ENCODE measurements around the gene C22orf23. TPM values are rescaled to one million over a fixed set of nuclear protein-coding genes. Genes with fewer than 3 reads are reported as not detected.

The C22orf23 gene
- total and polyA plus RNA-seq, 9 of the 15 experiments (the other 6 are each of a cell fraction or from before 2014, with no cell fraction given), result 0.25 to 1.0 (median 0.53) TPM

DNA sequence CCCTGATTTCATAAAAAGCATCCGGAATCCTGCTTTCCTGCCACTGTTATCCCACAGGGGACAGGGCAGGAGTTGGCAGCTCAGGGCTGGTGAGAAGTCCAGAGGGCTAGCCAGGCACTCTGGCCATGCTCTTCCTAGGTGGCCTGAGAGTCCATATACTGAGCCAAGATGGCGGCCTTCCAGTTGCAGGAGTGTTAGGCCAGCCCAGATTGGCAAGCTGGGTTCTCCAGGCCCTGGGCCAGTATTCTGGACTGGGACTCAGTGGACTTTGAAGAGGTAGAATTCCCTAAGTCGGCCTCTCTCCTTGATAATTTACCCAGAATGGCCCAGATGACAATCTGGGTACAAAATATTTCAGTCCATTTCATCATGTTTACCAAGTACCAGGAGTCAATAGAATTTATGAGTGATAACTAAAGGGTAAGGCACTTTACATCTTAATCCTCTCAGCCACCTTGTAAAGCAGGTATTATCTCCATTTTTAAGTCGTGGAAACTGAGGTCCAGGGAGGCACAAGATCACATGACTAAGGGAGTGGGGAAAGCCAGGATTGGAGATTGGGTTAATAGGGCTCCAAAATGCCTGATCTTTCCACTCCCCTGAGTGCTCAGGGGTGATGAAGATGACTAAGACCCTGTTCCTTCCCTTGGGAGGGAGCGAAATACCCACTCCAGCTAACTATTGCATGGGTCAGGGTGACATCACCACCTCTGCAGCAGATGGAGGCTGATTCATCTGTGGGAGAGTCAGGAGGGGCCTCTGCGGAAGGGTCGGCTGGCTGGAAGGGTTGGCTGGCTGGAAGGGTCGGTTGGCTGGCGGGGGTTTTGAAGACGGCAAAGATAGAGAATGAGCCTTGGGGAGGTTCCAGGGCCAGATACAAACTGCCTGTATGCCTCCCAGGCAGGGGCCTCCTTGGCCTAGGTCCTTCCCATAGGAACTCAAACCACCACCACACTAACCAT, 48.5 kb downstream of the C22orf23 start (continued):
- TF ChIP-seq GABPB1 (CRISPR knock-in tag; IDR thresholded peaks at IDR 0.05), result peak; percentile 48; the same call in 1 of the 2 replicates
- no peak for TF ChIP-seq RFX7 (CRISPR knock-in tag; IDR thresholded peaks at IDR 0.05)
- 0 out of 2 replicates have a peak, but pooled peaks have one; percentile 13 for TF ChIP-seq ETV1 (tag; conservative IDR thresholded peaks at IDR 0.05; ENCODE audit: low read depth)
- TF ChIP-seq, protein P1, sequence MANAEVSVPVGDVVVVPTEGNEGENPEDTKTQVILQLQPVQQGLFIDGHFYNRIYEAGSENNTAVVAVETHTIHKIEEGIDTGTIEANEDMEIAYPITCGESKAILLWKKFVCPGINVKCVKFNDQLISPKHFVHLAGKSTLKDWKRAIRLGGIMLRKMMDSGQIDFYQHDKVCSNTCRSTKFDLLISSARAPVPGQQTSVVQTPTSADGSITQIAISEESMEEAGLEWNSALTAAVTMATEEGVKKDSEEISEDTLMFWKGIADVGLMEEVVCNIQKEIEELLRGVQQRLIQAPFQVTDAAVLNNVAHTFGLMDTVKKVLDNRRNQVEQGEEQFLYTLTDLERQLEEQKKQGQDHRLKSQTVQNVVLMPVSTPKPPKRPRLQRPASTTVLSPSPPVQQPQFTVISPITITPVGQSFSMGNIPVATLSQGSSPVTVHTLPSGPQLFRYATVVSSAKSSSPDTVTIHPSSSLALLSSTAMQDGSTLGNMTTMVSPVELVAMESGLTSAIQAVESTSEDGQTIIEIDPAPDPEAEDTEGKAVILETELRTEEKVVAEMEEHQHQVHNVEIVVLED (CRISPR knock-in tag; IDR thresholded peaks at IDR 0.05), result no peak
- TF ChIP-seq KDM1A (IDR thresholded peaks at IDR 0.05), result no peak

DNA sequence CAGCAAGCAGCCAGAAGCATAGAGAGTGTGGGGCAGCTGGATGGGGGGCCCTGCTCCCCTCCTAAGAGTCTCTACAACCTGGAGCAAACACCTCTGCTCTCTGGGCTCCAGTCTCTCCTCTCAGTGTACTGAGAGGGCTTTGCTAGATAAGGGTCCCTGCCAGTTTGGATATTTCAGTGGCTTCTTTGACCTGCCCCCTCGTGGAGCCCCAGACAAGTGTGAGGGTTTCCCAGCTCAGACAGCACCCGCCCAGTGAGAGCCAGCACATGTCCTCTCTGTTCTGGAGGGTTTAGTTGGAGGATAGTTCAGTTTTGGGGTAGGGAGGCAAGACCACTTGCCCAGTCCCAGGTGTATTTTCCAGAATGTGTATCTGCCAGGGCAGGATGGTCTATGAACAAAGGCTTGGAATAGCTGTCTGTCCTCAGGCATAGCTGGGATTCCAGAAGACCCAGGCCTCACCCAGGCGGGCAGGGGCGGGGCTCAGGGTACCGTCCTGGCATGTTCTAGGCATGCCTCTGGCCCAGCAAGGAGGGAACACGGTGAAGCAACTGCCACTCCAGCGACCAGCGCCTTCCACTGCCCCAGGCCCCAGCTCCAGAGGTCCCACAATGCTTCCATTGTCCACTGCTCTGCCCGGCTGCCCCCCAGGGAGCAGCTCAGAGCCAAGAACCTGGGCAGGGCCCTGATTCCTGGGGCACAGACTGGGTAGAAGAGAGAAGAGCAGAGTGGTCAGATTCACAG, 54.8 kb downstream of the C22orf23 start:
- Histone ChIP-seq H3K36me3 (ENCODE audit: control insufficient read depth, insufficient read depth, low read length) (no peaks in the 10 kb centered on the region), H3K79me2 (ENCODE audit: control insufficient read depth, insufficient read depth, low read length) (no peaks in the 10 kb centered on the region), H3K27me3 (ENCODE audit: control insufficient read depth in 2 of 2, insufficient read depth in 2 of 2, low read length in 2 of 2) (no peaks in the 10 kb centered on the region), H3K9me1 (ENCODE audit: control insufficient read depth, insufficient read depth, low read length) (no peaks in the 10 kb centered on the region), H4K20me1 (replicated peaks; ENCODE audit: control insufficient read depth, insufficient read depth, low read length) (no peaks in the 10 kb centered on the region), H3K4me1 (replicated peaks in 1 of 2; ENCODE audit: control insufficient read depth in 2 of 2, insufficient read depth in 2 of 2, low read length in 2 of 2) (peaks cover 14 to 23% of the 10 kb centered on the region in 2 experiments), H3K27ac (ENCODE audit: extremely low read depth, low read depth, low read length) (no peak overlapping the region), H3K9me3 (replicated peaks; ENCODE audit: control insufficient read depth, insufficient read depth, low read depth, low read length) (no peaks in the 10 kb centered on the region), H2AFZ (ENCODE audit: low read depth, low read length) (no peak overlapping the region), H3K4me2 (ENCODE audit: insufficient read depth, low read length) (no peak overlapping the region), H3K4me3 (no peak overlapping the region), H3K9ac (ENCODE audit: insufficient read depth in 1 of 2, low read depth in 2 of 2, low read length in 2 of 2) (peak overlapping the region in 1 of 2 experiments; percentile 76; a peak in 2 of 4 replicates)
- in situ Hi-C loops (cut with MboI), result no loop called here
- peak; percentile 58 for ATAC-seq
- BruUV-seq (replicated peaks), result no TSS peak
- CTCF ChIA-PET (ENCODE audit: low intra/inter-chr PET ratio), result no interaction called here
- WGBS (ENCODE audit: insufficient coverage, low coverage, missing lambda C conversion rate), result 38% methylated on average over 8 of the region's 9 CpGs
- no peak for FAIRE-seq
- intact Hi-C loops (cut with micrococcal nuclease), result no loop called here
- POLR2A ChIA-PET, result interaction anchor here (0.5 to 1.6 kb wide), 2 partner anchors 14 to 15 kb away, joined by 3 to 4 read pairs; no protein-coding TSS in a partner anchor
- DNase-seq (ENCODE audit: extremely low read depth in 1 of 4, low spot score in 3 of 4), result peak in 1 of 4 experiments; percentile 13
- no peak for TF ChIP-seq XRCC5 (IDR thresholded peaks at IDR 0.05; ENCODE audit: low read depth, low read length)
- TF ChIP-seq, protein P2, sequence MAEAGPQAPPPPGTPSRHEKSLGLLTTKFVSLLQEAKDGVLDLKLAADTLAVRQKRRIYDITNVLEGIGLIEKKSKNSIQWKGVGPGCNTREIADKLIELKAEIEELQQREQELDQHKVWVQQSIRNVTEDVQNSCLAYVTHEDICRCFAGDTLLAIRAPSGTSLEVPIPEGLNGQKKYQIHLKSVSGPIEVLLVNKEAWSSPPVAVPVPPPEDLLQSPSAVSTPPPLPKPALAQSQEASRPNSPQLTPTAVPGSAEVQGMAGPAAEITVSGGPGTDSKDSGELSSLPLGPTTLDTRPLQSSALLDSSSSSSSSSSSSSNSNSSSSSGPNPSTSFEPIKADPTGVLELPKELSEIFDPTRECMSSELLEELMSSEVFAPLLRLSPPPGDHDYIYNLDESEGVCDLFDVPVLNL (CRISPR knock-in tag; IDR thresholded peaks at IDR 0.05; ENCODE audit: low read depth), result no peak
- TF ChIP-seq, protein P3, sequence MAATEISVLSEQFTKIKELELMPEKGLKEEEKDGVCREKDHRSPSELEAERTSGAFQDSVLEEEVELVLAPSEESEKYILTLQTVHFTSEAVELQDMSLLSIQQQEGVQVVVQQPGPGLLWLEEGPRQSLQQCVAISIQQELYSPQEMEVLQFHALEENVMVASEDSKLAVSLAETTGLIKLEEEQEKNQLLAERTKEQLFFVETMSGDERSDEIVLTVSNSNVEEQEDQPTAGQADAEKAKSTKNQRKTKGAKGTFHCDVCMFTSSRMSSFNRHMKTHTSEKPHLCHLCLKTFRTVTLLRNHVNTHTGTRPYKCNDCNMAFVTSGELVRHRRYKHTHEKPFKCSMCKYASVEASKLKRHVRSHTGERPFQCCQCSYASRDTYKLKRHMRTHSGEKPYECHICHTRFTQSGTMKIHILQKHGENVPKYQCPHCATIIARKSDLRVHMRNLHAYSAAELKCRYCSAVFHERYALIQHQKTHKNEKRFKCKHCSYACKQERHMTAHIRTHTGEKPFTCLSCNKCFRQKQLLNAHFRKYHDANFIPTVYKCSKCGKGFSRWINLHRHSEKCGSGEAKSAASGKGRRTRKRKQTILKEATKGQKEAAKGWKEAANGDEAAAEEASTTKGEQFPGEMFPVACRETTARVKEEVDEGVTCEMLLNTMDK (IDR thresholded peaks at IDR 0.05; ENCODE audit: borderline replicate concordance, insufficient read depth, low read depth, low read length, poor library complexity, severe bottlenecking), result peak; percentile 8
- TF ChIP-seq, protein P4, sequence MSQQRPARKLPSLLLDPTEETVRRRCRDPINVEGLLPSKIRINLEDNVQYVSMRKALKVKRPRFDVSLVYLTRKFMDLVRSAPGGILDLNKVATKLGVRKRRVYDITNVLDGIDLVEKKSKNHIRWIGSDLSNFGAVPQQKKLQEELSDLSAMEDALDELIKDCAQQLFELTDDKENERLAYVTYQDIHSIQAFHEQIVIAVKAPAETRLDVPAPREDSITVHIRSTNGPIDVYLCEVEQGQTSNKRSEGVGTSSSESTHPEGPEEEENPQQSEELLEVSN (IDR thresholded peaks at IDR 0.05; ENCODE audit: borderline replicate concordance in 1 of 2, extremely low read depth in 1 of 2, insufficient read depth in 1 of 2, insufficient read length in 1 of 2, low read depth in 1 of 2, low read length in 1 of 2, poor library complexity in 1 of 2, severe bottlenecking in 1 of 2), result peak in 1 of 2 experiments; percentile 19
- TF ChIP-seq NFIX (CRISPR knock-in tag; IDR thresholded peaks at IDR 0.05; ENCODE audit: low read depth), result no peak

Data from K562 (cell line).